WTC11 (cell line): ENCODE measurements around the gene CCDC89. TPM values are rescaled to one million over a fixed set of nuclear protein-coding genes. Genes with fewer than 3 reads are reported as not detected.

ENCODE experiments used
- ATAC-seq: fragments of 200-7000 bp; cut with Tn5 transposase; 2 replicates; pipeline ENCODE4 v1.10.0; 2021; ENCODE audit warnings: mild to moderate bottlenecking, moderate library complexity
- CTCF ChIA-PET: fragments of 300-600 bp; sonication (Branson Sonifier 250); formaldehyde crosslinking; loops from one replicate; lab custom pipeline; 2021; ENCODE audit warnings: antibody characterized with exemption; lab: Charles Lee
- POLR2A ChIA-PET: fragments of 350-600 bp; sonication (Branson Sonifier 250); formaldehyde crosslinking; loops from one replicate; lab custom pipeline; 2021; ENCODE audit warnings: antibody characterized with exemption; lab: Charles Lee
- DNase-seq: peaks from one replicate; pipeline ENCODE4 v3.0.0; 2021; ENCODE audit warnings: low spot score
- H3K27ac Mint-ChIP-seq: 2 replicates; pipeline ENCODE4 v1.8.0; 2021; ENCODE audit warnings: mixed read lengths
- H3K27me3 Mint-ChIP-seq: 2 replicates; pipeline ENCODE4 v1.8.0; 2021; ENCODE audit warnings: low read depth, mild to moderate bottlenecking, moderate library complexity, mixed read lengths
- H3K36me3 Mint-ChIP-seq: 2 replicates; pipeline ENCODE4 v1.8.0; 2021; ENCODE audit warnings: mixed read lengths
- H3K4me1 Mint-ChIP-seq: 2 replicates; pipeline ENCODE4 v1.8.0; 2022; ENCODE audit warnings: mixed read lengths
- H3K4me3 Mint-ChIP-seq: 2 replicates; pipeline ENCODE4 v1.8.0; 2021; ENCODE audit warnings: mild to moderate bottlenecking, moderate library complexity, mixed read lengths
- H3K9me3 Mint-ChIP-seq: 2 replicates; pipeline ENCODE4 v1.8.0; 2021; ENCODE audit warnings: mixed read lengths
- AR ChIP-seq: fragments of 250-450 bp; sonication (Bioruptor Pico); IDR thresholded peaks from 2 replicates; pipeline ENCODE4 v1.9.0; 2021; ENCODE audit warnings: mild to moderate bottlenecking
- ATF1 ChIP-seq: sonication (generic); formaldehyde crosslinking; IDR thresholded peaks from 2 replicates; pipeline ENCODE4 v1.8.1; 2023; ENCODE audit warnings: mild to moderate bottlenecking, moderate library complexity, missing genetic modification reagents
- CREB1 ChIP-seq: sonication (generic); formaldehyde crosslinking; IDR thresholded peaks from 2 replicates; pipeline ENCODE4 v1.8.0; 2023; ENCODE audit warnings: mild to moderate bottlenecking, missing genetic modification reagents
- CTCF ChIP-seq: fragments of 200-600 bp; IDR thresholded peaks from 2 replicates; pipeline ENCODE4 v1.8.0; 2022; ENCODE audit warnings: antibody characterized with exemption
- EMX1 ChIP-seq: fragments of 250-450 bp; sonication (Bioruptor Pico); IDR thresholded peaks from 2 replicates; pipeline ENCODE4 v1.8.0; 2021; ENCODE audit warnings: mild to moderate bottlenecking
- ETV6 ChIP-seq: sonication (generic); formaldehyde crosslinking; IDR thresholded peaks from 2 replicates; pipeline ENCODE4 v1.8.1; 2022; ENCODE audit warnings: mild to moderate bottlenecking, missing genetic modification reagents
- FOXK1 ChIP-seq: sonication (generic); formaldehyde crosslinking; IDR thresholded peaks from 2 replicates; pipeline ENCODE4 v1.8.0; 2022; ENCODE audit warnings: mild to moderate bottlenecking, moderate library complexity, missing genetic modification reagents
- GABPB1 ChIP-seq: sonication (generic); formaldehyde crosslinking; IDR thresholded peaks from 2 replicates; pipeline ENCODE4 v1.8.1; 2023; ENCODE audit warnings: mild to moderate bottlenecking, missing genetic modification reagents
- GTF2I ChIP-seq: fragments of 250-450 bp; sonication (Bioruptor Pico); conservative IDR thresholded peaks from 2 replicates; pipeline ENCODE4 v1.4.0; 2021; ENCODE audit warnings: mild to moderate bottlenecking
- JUN ChIP-seq: sonication (generic); formaldehyde crosslinking; IDR thresholded peaks from 2 replicates; pipeline ENCODE4 v1.8.0; 2023; ENCODE audit warnings: mild to moderate bottlenecking, missing genetic modification reagents
- KAT7 ChIP-seq: sonication (generic); formaldehyde crosslinking; IDR thresholded peaks from 2 replicates; pipeline ENCODE4 v1.8.1; 2023; ENCODE audit warnings: missing genetic modification reagents, mild to moderate bottlenecking, borderline replicate concordance
- MLX ChIP-seq: sonication (generic); formaldehyde crosslinking; IDR thresholded peaks from 2 replicates; pipeline ENCODE4 v1.8.1; 2023; ENCODE audit warnings: mild to moderate bottlenecking, missing genetic modification reagents, moderate library complexity
- MXD4 ChIP-seq: fragments of 250-450 bp; sonication (Bioruptor Pico); IDR thresholded peaks from 2 replicates; pipeline ENCODE4 v1.8.0; 2021; ENCODE audit warnings: mild to moderate bottlenecking, moderate library complexity, borderline replicate concordance
- NFATC4 ChIP-seq: fragments of 250-450 bp; sonication (Bioruptor Pico); IDR thresholded peaks from 2 replicates; pipeline ENCODE4 v1.9.0; 2021; ENCODE audit warnings: mild to moderate bottlenecking
- NR3C1 ChIP-seq: sonication (generic); formaldehyde crosslinking; conservative IDR thresholded peaks from 2 replicates; pipeline ENCODE4 v1.8.1; 2023; ENCODE audit warnings: low read depth, mild to moderate bottlenecking, missing genetic modification reagents
- PRDM15 ChIP-seq: sonication (generic); formaldehyde crosslinking; IDR thresholded peaks from 2 replicates; pipeline ENCODE4 v1.8.0; 2022; ENCODE audit warnings: missing genetic modification reagents
- STAT6 ChIP-seq: sonication (generic); formaldehyde crosslinking; conservative IDR thresholded peaks from 2 replicates; pipeline ENCODE4 v1.8.1; 2023; ENCODE audit warnings: mild to moderate bottlenecking, low read depth, missing genetic modification reagents, moderate library complexity
- TCF7 ChIP-seq: sonication (generic); formaldehyde crosslinking; IDR thresholded peaks from 2 replicates; pipeline ENCODE4 v1.8.0; 2022; ENCODE audit warnings: mild to moderate bottlenecking, low read depth, missing genetic modification reagents, moderate library complexity
- ZBTB43 ChIP-seq: sonication (generic); formaldehyde crosslinking; IDR thresholded peaks from 2 replicates; pipeline ENCODE4 v1.8.1; 2023; ENCODE audit warnings: mild to moderate bottlenecking, missing genetic modification reagents
- ZNF121 ChIP-seq: sonication (generic); formaldehyde crosslinking; IDR thresholded peaks from 2 replicates; pipeline ENCODE4 v1.8.0; 2023; ENCODE audit warnings: missing genetic modification reagents
- ZNF232 ChIP-seq: sonication (generic); formaldehyde crosslinking; IDR thresholded peaks from 2 replicates; pipeline ENCODE4 v1.8.0; 2022; ENCODE audit warnings: mild to moderate bottlenecking, missing genetic modification reagents
- total RNA-seq: library from RNA; stranded (reverse); gene quantifications from 3 replicates; pipeline ENCODE4 v1.2.3, GENCODE V29; 2021

CCDC89 gene
- total RNA-seq, 1 experiment from 2014 or later, result not detected

GRCh38 chr11:85668157-85668556 is 17.8 kb downstream of the CCDC89 start:
- H3K9me3 Mint-ChIP-seq, result peaks cover 27% of the 10 kb centered on the region
- no peak overlapping the region for H3K27ac Mint-ChIP-seq
- peaks cover 34% of the 10 kb centered on the region for H3K27me3 Mint-ChIP-seq
- DNase-seq, result no peak
- H3K36me3 Mint-ChIP-seq, result peaks cover 23% of the 10 kb centered on the region
- H3K4me1 Mint-ChIP-seq, result peaks cover 13% of the 10 kb centered on the region
- POLR2A ChIA-PET, result no interaction called here
- ATAC-seq, result no peak
- CTCF ChIA-PET, result no interaction called here
- TF ChIP-seq FOXK1 (CRISPR knock-in tag) (no peak), CREB1 (no peak), EMX1 (CRISPR knock-in tag) (no peak), ZBTB43 (CRISPR knock-in tag) (no peak), NR3C1 (CRISPR knock-in tag) (no peak), ZNF232 (CRISPR knock-in tag) (no peak), KAT7 (CRISPR knock-in tag) (no peak), AR (no peak), MXD4 (CRISPR knock-in tag) (no peak), ATF1 (no peak), ETV6 (no peak), GTF2I (CRISPR knock-in tag) (no peak), CTCF (no peak), STAT6 (CRISPR knock-in tag) (no peak), ZNF121 (CRISPR knock-in tag) (no peak), MLX (CRISPR knock-in tag) (no peak), GABPB1 (CRISPR knock-in tag) (no peak)
- TF ChIP-seq, all 79 proteins: peak for 0
- no peak overlapping the region for H3K4me3 Mint-ChIP-seq

GRCh38 chr11:85666687-85667086 is 19.3 kb downstream of the CCDC89 start:
- Mint-ChIP-seq H3K4me3 (no peak overlapping the region), H3K27me3 (peaks cover 20% of the 10 kb centered on the region), H3K36me3 (peaks cover 26% of the 10 kb centered on the region), H3K9me3 (peaks cover 14% of the 10 kb centered on the region), H3K27ac (no peak overlapping the region), H3K4me1 (peaks cover 12% of the 10 kb centered on the region)
- ChIA-PET POLR2A (no interaction called here), CTCF (no interaction called here)
- DNase-seq (no peak), ATAC-seq (no peak)
- TF ChIP-seq PRDM15 (CRISPR knock-in tag) (no peak), EMX1 (CRISPR knock-in tag) (no peak), ATF1 (no peak), JUN (CRISPR knock-in tag) (no peak), NFATC4 (no peak), FOXK1 (CRISPR knock-in tag) (no peak), TCF7 (CRISPR knock-in tag) (no peak), AR (no peak)
